OCI-LY7 (cell line): ENCODE results near the gene FAM117A.

Experiments
- EZH2phosphoT487 ChIP-seq: fragments of 200-600 bp; sonication (generic); IDR thresholded peaks from 2 replicates; pipeline ENCODE4 v1.6.1; 2018; ENCODE audit warnings: low read depth, borderline replicate concordance, mild to moderate bottlenecking, mixed run types, antibody characterized with exemption, low read length, moderate library complexity, mixed read lengths
- TF ChIP-seq, protein P1 (sequence below): fragments of 200-600 bp; sonication (generic); conservative IDR thresholded peaks from 2 replicates; pipeline ENCODE4 v1.5.1; 2014; ENCODE audit warnings: mild to moderate bottlenecking, antibody characterized with exemption, low read length, moderate library complexity, mixed read lengths

DNA sequence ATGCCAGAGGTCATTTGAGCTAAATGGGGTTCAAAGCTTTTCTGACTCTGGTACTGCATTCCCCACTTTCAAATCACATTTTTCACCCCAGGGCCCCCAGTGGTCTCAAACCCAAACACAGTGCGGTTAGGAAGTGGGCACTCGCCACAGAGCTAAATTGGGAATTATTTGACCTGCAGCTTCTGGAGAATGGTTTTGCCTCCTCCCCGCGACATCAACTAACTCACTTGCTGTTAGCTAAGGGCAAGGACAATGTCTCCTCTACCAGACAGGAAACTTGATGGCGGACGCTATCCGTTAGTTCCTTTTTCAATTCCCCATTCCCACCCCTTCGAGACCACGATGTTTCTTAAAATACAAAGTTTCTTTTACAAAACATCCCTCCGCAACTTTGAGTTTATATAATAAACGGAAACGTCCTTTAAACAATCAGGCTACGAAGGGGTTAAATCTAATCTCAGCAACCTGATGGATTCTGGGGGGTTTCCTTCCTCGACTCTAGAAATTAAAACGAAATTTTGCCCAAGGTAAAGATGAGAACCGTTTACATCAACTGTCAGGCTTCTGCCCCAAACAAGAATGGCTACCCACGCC lies 24.1 kb upstream of the FAM117A start:
- TF ChIP-seq, protein P1, sequence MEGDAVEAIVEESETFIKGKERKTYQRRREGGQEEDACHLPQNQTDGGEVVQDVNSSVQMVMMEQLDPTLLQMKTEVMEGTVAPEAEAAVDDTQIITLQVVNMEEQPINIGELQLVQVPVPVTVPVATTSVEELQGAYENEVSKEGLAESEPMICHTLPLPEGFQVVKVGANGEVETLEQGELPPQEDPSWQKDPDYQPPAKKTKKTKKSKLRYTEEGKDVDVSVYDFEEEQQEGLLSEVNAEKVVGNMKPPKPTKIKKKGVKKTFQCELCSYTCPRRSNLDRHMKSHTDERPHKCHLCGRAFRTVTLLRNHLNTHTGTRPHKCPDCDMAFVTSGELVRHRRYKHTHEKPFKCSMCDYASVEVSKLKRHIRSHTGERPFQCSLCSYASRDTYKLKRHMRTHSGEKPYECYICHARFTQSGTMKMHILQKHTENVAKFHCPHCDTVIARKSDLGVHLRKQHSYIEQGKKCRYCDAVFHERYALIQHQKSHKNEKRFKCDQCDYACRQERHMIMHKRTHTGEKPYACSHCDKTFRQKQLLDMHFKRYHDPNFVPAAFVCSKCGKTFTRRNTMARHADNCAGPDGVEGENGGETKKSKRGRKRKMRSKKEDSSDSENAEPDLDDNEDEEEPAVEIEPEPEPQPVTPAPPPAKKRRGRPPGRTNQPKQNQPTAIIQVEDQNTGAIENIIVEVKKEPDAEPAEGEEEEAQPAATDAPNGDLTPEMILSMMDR: no peak; the same call in 1 of the 2 replicates
- TF ChIP-seq EZH2phosphoT487: no peak
